Stimulated activated CD8-positive, alpha-beta memory T cell treated with anti-CD3 and anti-CD28 coated beads, Interleukin-7, amount 100 ng/mL, for 24 hours (primary cell): ENCODE results near the gene IL36A.

Experiments used
- DNase-seq: peaks from one replicate; pipeline ENCODE4 v3.0.0-alpha.2; 2020; ENCODE audit warnings: low read depth

IL36A gene, protein sequence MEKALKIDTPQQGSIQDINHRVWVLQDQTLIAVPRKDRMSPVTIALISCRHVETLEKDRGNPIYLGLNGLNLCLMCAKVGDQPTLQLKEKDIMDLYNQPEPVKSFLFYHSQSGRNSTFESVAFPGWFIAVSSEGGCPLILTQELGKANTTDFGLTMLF

GRCh38 chr2:113005030-113005509 is at the start of gene IL36A:
IL36A (plus strand) TSS chr2:113005459; CDS start chr2:113005872, 413 bp downstream.
- no peak for DNase-seq

DNA sequence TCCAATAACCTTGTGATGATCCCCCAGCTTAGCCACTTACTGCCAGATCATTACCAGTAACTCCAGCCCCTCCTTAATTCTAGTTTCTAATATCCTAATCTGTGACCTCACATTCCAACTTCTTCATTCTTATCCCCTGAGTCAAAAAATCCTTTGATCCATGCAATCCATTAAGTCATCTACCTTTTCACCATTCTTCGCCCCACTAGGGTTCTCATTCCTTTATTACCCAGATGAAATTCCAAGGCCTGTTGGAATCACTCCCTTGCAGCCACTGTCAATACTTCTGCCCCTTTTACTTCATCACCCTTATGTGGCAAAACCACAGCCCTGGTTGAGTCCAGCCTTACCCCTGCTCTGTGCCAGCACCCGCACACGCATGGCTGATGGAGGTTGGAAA is 47.7 kb upstream of the IL36A start:
- no peak for DNase-seq

GRCh38 chr2:112958428-112959108 is 46.7 kb upstream of the IL36A start:
- DNase-seq, result no peak

DNA sequence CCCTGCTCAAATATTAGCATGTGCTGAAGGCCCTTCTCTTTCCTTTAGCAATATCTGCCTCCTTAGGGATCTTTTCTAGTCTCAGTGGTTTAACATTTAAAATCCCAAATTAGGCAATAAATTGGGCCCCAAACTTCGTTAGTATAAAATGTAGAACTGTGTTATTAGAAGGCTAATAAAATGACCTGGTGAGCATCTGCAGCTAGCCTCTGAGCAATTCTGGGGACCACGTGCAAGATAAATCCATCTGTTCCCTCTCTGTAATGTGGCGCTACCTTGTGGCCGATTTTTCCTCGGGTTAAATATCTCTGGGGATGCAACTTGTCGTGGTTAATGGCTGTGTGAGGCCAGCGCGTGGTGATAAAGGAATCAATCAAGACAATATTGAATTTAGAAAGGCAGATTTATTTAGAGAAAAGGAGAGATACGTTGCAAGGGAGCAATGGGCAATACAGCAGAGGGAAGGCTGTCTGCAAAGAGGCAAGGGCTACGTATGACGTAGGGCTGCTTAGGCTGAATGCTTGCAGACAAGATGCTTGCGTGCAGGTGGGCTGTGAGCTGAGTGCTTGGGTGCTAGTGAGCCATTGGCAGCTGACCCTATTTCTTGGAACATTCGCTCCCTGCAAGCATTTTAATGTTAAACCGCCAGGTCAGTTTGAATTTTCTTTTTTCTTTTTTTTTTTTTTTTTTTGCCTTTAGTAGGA is 46.0 kb upstream of the IL36A start:
- no peak for DNase-seq

GRCh38 chr2:112960230-112960825 is 44.9 kb upstream of the IL36A start:
- DNase-seq, result no peak

DNA sequence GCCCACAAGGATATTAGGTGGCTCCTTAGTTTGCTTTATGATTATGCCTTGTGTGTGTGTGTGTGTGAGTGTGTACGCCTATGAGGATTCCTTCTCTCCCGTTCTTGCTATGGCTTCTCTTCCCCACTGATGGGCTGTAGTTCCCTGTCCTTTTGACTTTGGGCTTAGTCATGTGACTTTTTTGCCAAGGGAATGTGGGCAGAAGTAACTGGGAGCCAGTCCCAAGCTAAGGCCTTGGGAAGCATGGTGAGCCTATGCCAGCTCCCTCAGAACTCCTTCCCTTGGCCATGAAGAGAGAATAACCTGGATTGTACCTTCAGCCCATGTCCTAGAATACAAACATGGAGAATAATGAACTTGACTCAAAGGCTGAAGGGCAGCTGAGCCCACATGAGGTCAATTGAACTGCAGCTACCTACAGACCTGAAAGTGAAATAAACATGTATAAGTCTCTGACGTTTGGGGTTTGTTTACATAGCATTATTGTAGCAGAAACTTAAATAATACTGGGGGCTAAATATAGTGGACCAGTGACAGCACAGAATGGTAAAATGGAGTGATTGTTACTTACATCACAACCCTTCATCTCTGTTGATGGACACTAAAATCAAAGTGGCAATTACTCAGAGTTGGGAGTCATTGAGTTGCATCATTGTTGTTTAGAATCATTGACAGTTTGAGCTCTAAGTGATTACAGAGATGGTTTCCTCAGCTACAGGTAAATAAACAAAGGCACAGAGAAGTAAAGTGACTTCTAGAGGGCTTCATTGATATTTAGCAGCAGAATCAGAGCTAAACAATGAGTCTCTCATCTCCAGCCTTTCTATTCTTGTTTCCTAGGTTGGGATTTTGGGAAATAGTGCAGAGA is 42.7 kb upstream of the IL36A start:
- no peak for DNase-seq

DNA sequence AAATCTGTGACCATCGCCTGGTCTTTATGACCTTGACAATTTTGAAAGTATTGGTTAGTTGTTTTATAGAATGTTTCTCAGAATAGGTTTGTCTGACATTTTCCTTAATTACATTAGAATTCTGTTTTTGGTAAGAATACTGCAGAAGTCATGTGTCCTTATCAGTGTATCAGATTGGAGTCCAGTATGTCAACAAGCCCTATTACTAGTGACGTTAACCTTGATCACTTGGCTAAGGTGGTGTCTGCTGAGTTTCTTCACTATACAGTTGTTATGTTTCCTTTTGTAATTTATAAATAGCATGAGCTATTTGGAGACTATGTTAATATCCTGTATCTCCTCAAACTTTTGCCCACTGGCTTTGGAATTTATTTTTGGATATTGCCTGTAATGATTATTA is 38.2 kb upstream of the IL36A start:
- DNase-seq, result no peak

GRCh38 chr2:112972423-112973086 is 32.7 kb upstream of the IL36A start:
- no peak for DNase-seq

DNA sequence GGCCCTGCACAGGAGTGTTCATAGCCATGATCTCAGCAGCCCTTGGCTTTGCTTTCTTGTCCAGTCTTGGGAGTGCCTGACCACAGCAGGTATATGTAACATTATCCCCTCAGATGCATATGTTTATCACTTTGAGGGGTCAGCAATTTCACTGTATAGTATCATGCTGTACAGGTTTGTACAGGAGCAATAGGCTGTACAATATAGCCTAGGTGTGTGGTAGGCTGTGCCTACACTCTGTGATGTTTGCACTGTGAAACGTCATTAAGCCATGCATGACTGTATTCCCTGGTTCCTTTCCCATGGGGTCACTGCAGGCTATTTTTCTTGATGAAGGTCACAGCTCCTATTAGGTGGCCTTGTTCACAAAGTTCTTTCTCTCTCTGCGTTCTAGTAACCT is 32.1 kb upstream of the IL36A start:
- DNase-seq, result no peak

DNA sequence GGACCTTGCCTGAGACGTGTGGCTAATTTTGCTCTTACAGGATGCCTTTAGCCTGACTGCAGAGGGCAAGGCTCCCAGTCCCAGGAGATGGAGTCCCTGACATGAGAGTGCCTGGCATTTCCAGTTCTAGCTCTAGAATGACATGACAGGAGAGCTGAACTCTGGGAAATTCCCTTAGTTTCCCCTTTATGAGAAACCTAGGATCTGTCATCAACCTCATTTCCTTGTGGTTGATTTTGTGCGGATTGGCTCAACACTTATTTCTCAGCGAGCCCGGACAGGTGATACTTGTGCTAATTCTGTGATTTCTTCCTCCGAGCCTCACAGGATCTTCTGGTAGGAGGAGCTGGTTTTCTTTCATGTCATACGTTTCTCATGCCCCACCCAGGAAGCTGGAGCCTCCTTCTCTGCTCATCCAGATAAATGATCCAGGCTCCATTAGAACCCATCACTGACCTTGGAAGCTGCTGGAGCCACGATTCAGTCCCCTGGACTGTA is 27.7 kb upstream of the IL36A start, which contains the start of gene IL36G:
Gene IL36G (plus strand): TSS at position 448 of the 498 bp plus-strand sequence. CDS start 633 bp downstream, outside the sequence.
- DNase-seq, result no peak

GRCh38 chr2:112979731-112980130 is 25.5 kb upstream of the IL36A start:
- DNase-seq, result no peak

GRCh38 chr2:112980537-112980936 is 24.7 kb upstream of the IL36A start:
- DNase-seq, result no peak

DNA sequence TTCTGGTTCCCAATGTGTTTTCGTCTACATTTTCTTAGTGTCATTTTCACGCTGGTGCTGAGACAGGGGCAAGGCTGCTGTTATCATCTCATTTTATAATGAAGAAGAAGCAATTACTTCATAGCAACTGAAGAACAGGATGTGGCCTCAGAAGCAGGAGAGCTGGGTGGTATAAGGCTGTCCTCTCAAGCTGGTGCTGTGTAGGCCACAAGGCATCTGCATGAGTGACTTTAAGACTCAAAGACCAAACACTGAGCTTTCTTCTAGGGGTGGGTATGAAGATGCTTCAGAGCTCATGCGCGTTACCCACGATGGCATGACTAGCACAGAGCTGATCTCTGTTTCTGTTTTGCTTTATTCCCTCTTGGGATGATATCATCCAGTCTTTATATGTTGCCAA is 20.2 kb upstream of the IL36A start:
- no peak for DNase-seq

DNA sequence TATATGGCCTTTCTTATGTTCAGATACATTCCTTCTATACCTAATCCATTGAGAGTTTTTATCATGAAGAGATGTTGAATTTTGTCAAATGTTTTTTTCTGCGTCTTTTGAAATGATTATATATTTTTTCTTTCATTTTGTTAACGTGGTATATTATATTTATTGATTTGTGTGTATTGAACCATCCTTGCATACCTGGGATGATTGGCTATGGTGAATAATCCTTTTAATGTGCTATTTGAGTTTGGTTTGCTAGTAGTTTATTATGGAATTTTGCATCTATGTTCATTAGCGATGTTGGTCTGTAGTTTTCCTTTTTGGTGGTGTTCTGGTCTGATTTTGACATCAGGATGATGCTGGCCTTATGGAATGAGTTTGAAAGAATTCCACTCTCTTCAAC is 15.6 kb upstream of the IL36A start:
- DNase-seq, result no peak

DNA sequence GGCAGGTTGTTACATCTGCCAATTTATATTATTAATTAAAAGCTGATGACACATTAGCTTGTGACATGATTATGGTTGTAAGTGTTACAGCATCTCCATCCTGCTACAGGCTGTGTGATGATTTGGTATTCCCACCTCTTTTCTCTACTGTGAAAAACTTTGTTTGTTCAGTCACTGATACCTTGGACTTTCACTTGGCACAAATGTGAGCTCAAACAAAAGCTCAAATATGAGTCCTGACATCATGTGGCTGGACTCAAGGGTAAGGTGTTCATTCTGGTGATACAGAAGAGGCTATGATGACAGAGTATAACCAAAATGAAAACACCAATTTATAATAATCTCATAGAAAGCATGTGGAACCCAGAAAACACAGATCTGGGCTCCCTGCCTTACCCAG is 11.4 kb upstream of the IL36A start:
- no peak for DNase-seq

DNA sequence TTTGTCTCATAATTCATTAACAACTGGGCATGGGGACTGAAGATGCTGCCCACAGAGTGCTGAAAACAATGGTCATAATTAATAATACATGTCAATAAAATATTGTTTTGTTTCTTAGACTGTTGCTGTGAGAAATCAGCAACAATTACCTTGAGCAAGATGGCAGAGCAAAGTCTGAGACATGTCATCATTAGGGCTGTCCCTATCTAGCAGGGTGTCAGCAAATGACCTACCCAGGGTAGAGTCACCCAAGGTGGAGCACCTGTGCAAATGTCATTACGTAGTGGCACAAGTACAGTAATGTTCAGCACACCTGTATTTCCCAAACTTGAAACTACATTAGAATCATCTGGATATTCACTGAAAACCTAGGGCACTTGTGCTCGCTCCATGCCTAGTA is 10.6 kb upstream of the IL36A start:
- no peak for DNase-seq

- DNase-seq, result no peak
Measured at GRCh38 chr2:112995346-112995920, 9.8 kb upstream of the IL36A start.

DNA sequence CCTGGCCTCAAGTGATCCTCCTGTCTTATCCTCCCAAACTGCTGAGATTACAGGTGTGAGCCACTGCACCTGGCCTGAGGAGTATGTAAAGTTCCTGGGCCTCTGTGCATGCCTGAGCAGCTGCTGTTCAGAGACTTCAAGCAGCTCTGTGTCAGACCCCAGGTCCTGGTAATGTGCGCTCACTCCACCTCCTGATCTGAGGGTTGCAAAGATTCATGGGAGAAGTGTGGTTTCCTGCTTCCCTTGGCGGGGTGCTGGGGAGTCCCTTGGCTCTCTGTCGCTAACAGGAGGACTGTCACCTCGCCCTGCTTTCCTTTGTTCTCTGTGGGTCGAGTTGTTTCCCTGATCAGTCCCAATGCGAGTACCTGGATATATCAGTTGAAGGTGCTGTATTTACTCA is 8.6 kb upstream of the IL36A start:
- no peak for DNase-seq

DNA sequence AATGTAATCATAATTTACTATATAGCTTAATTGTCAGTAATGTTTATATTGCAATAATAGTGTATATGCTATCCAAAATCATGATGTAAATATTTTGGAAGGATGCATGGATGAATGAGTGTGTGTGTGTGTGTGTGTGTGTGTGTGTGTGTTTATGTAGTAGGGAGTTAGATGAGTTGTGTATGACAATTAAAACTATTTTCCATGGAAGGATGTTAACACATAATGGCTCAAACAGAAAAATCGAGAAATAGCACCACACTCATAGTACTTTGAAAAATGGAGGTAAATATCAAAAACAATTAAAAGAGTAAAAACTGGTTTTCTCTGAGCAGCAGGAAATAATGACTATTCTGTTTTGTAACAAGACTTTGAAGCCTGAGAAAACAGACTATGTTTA is 8.1 kb upstream of the IL36A start:
- DNase-seq, result no peak

DNA sequence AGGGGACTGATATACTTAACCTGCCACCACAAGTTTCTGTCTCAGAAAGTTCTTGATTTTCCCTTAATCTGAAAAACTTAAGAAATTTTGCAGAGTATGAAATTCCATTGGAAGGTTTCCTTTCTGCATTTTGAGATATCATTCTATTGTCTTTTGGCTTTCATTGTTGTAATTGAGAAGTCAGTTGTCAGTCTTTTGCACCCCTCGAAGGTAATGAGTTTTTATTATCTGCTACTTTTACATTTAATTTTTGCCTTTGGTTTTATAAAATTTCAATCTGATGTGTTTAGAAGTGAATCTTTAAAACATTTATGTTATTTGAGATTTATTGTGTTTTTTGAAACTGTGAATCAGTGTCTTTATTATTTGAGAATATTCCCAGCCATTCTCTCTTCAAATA is 4.8 kb upstream of the IL36A start:
- no peak for DNase-seq

GRCh38 chr2:113002677-113003076 is 2.6 kb upstream of the IL36A start:
- no peak for DNase-seq
